Ovary (tissue), 3 donors: Measurements from ENCODE around the gene ATP8B4.

ENCODE experiments used
- CTCF ChIP-seq, 3 donors: fragments of 450-650 bp in 2 of 3; fragments of 200-600 bp in 1 of 3; IDR thresholded peaks; one replicate each; pipeline versions ENCODE4 v1.5.1 to v1.8.0; 2016 to 2022; ENCODE audit warnings: antibody characterized with exemption in 3 of 3, mild to moderate bottlenecking in 1 of 3
- EP300 ChIP-seq: sonication (generic); formaldehyde crosslinking; IDR thresholded peaks from one replicate; pipeline ENCODE4 v1.6.1; 2017; ENCODE audit warnings: antibody characterized with exemption
- POLR2A ChIP-seq: fragments of 450-650 bp; IDR thresholded peaks from one replicate; pipeline ENCODE4 v1.6.1; 2017; ENCODE audit warnings: antibody characterized with exemption, mild to moderate bottlenecking, moderate library complexity
- donor health status: DM: no; HTN: no; CAD: no.

- TF ChIP-seq CTCF (IDR thresholded peaks at IDR 0.05) (no peak), POLR2A (no peak), EP300 (no peak)
These were observed 57.5 kb downstream of the ATP8B4 start for GRCh38 chr15:50061503-50061902.
